ENCODE data around the gene TCN2. TPM values are rescaled to one million over a fixed set of nuclear protein-coding genes. Genes with fewer than 3 reads are reported as not detected.

Gene TCN2
- total RNA-seq, 1 experiment from 2014 or later = 2.2 TPM

- Histone ChIP-seq H3K4me2 (ENCODE audit: low read length) (peak overlapping the region; percentile 79), H3K4me3 (replicated peaks in 1 of 2; ENCODE audit: low read depth in 1 of 2, low read length in 2 of 2) (peak overlapping the region in 1 of 2 experiments; percentile 63; a peak in 1 of 4 replicates), H3K27ac (ENCODE audit: low read depth, low read length) (peak overlapping the region; percentile 57), H3K36me3 (ENCODE audit: control insufficient read depth in 1 of 2, insufficient read depth in 2 of 2, low read length in 2 of 2) (no peaks in the 10 kb centered on the region), H3K9me2 (ENCODE audit: insufficient read depth) (no peaks in the 10 kb centered on the region), H2AFZ (ENCODE audit: low read depth, low read length, poor library complexity, severe bottlenecking) (peak overlapping the region; percentile 19), H4K20me1 (ENCODE audit: insufficient read depth) (no peaks in the 10 kb centered on the region), H3K79me2 (ENCODE audit: insufficient read depth, low read length) (peaks cover 18% of the 10 kb centered on the region; the same call in 1 of the 2 replicates), H3K9me3 (ENCODE audit: control insufficient read depth in 1 of 2, insufficient read depth in 1 of 2, low read depth in 1 of 2, low read length in 2 of 2) (no peaks in the 10 kb centered on the region), H3K27me3 (ENCODE audit: insufficient read depth, low read length) (no peaks in the 10 kb centered on the region), H3K4me1 (ENCODE audit: control insufficient read depth in 1 of 2, insufficient read depth in 2 of 2, low read length in 2 of 2) (peaks cover 17 to 29% of the 10 kb centered on the region in 2 experiments), H3K9ac (ENCODE audit: low read length) (no peak overlapping the region)
- TF ChIP-seq MAX (IDR thresholded peaks at IDR 0.05) (peak; percentile 22; the same call in 1 of the 2 replicates), CTCF (IDR thresholded peaks at IDR 0.05 in 2 of 3, conservative IDR thresholded peaks at IDR 0.05 in 1 of 3; ENCODE audit: borderline replicate concordance in 1 of 3, insufficient read depth in 1 of 3, low read depth in 2 of 3, low read length in 2 of 3) (peak; percentile 91 to 93 (median 93)), EZH2 (IDR thresholded peaks at IDR 0.05) (no peak), ZNF274 (IDR thresholded peaks at IDR 0.05; ENCODE audit: low read depth, low read length) (no peak), SRF (IDR thresholded peaks at IDR 0.05; ENCODE audit: low read depth) (no peak), POLR2AphosphoS5 (IDR thresholded peaks at IDR 0.05; ENCODE audit: low read depth, low read length) (no peak), EGR1 (IDR thresholded peaks at IDR 0.05; ENCODE audit: low read depth) (no peak), TCF7L2 (IDR thresholded peaks at IDR 0.05; ENCODE audit: borderline replicate concordance, extremely low read depth, insufficient read depth, insufficient read length) (peak; percentile 91), RAD21 (IDR thresholded peaks at IDR 0.05; ENCODE audit: low read depth) (peak; percentile 94), ZBTB33 (IDR thresholded peaks at IDR 0.05; ENCODE audit: extremely low read depth, insufficient replicate concordance, low read length) (no peak), POLR2A (IDR thresholded peaks at IDR 0.05; ENCODE audit: borderline replicate concordance, extremely low read depth, insufficient read depth, insufficient read length) (no peak)
- no TSS peak for BruUV-seq (replicated peaks)
- ATAC-seq = peak; percentile 72
- ChIA-PET CTCF (interaction anchor here (0.7 to 3.8 kb wide), 21 partner anchors 9 to 473 kb away, joined by 3 to 95 read pairs (median 5); partner anchors contain the start of genes SELENOM and TCN2), POLR2A (interaction anchor here (1.1 to 2.2 kb wide), 4 partner anchors 14 to 120 kb away, joined by 3 to 15 read pairs (median 7); no protein-coding TSS in a partner anchor), RAD21 (ENCODE audit: low non-redundant PET in 1 of 2, low total read pairs in 2 of 2, uncharacterized antibody in 2 of 2, unreplicated experiment in 2 of 2) (interaction anchor here (1.6 to 2.1 kb wide), 3 partner anchors 118 to 120 kb away, joined by 4 to 27 read pairs (median 16); no protein-coding TSS in a partner anchor)
- intact Hi-C loops (cut with micrococcal nuclease) = loop anchor here (1.0 to 10.0 kb wide), 4 partner anchors 42 to 290 kb away; no protein-coding TSS in a partner anchor
- peak; percentile 73 for DNase-seq (ENCODE audit: low read depth, low spot score)
Measured at GRCh38 chr22:30634471-30635233, 27.7 kb downstream of the TCN2 start.

All from HCT116 (cell line).